Mucosa of descending colon (tissue), 3 donors: ENCODE measurements around the gene PTPRK. TPM values are rescaled to one million over a fixed set of nuclear protein-coding genes. Genes with fewer than 3 reads are reported as not detected.

Source experiments
- ATAC-seq: fragments of 200-7000 bp; cut with Tn5 transposase; one replicate; pipeline ENCODE4 v1.9.1; 2020; ENCODE audit warnings: mild to moderate bottlenecking, moderate library complexity
- DNase-seq, 3 donors: peaks; one replicate each; pipeline ENCODE4 v3.0.0-alpha.2; 2020
- H3K36me3 ChIP-seq: fragments of 200-600 bp; one replicate; pipeline ENCODE4 v1.8.0; 2021; ENCODE audit warnings: low read depth, mild to moderate bottlenecking
- H3K4me1 ChIP-seq: fragments of 200-600 bp; one replicate; pipeline ENCODE4 v1.8.0; 2021; ENCODE audit warnings: low read depth, mild to moderate bottlenecking
- H3K4me3 ChIP-seq: fragments of 200-600 bp; one replicate; pipeline ENCODE4 v1.8.0; 2021; ENCODE audit warnings: mild to moderate bottlenecking
- H3K9me3 ChIP-seq: fragments of 200-600 bp; one replicate; pipeline ENCODE4 v1.8.0; 2021; ENCODE audit warnings: mild to moderate bottlenecking
- CTCF ChIP-seq: fragments of 200-600 bp; IDR thresholded peaks from one replicate; pipeline ENCODE4 v1.8.0; 2022; ENCODE audit warnings: antibody characterized with exemption, mild to moderate bottlenecking
- intact Hi-C, 2 donors: fragments of 100-400 bp; cut with DNase I in 1 of 2; cut with micrococcal nuclease in 1 of 2; formaldehyde crosslinking; loops; one replicate each; pipeline versions ENCODE4 v1.11.0 to v1.11.1; 2022; cut with DNase I, micrococcal nuclease
- total RNA-seq, 3 donors: library from RNA; stranded (reverse); fragmentation: NEBNext Ultra II Directional in 2 of 3; extraction: Animal tissue kit (Norgen Biotek cat#: 25700) in 2 of 3; gene quantifications; one replicate each; pipeline versions ENCODE4 v1.2.1 to v1.2.4, GENCODE V29; 2021 to 2023
- donor health status: DM: no; HTN: no; CAD: no; lungs with moderate emphysema.
- donor health status: DM: no; HTN: no; CAD: no.
- donor health status: DM: no; HTN: yes; CAD: no.

Gene PTPRK
- total RNA-seq, 3 donors from 2014 or later, result 75.9 to 159 (median 86.7) TPM

DNA sequence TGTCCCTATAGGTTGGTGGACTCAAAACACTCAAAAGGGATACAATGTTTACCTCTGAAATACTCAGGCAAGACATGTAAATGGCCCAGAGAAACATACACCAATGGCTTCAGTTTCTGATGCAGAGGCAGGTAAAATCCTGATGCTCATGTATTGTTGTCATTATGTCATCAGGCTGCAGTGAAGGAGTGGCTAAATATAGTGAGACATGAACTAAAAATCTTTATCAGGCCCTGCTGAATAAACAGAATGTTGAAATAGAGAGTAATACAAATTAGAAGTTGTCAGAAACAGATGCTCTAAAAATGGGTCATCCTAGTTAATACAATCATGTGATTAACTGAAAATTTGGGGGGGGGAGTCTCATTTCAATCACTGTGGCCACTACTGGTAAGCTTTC, 20.4 kb downstream of the PTPRK start:
- no peak for TF ChIP-seq CTCF
- H3K36me3 ChIP-seq, result no peaks in the 10 kb centered on the region
- intact Hi-C loops, result no loop called here
- H3K9me3 ChIP-seq, result no peaks in the 10 kb centered on the region
- no peak overlapping the region for H3K4me3 ChIP-seq
- H3K4me1 ChIP-seq, result peaks cover 59% of the 10 kb centered on the region
- ATAC-seq, result peak; percentile 58
- peak in 1 of 3 donors; percentile 30 for DNase-seq

- Histone ChIP-seq H3K9me3 (no peaks in the 10 kb centered on the region), H3K4me3 (no peak overlapping the region), H3K4me1 (peaks cover 59% of the 10 kb centered on the region), H3K36me3 (no peaks in the 10 kb centered on the region)
- TF ChIP-seq CTCF, result no peak
- intact Hi-C loops, result no loop called here
- ATAC-seq (peak; percentile 86), DNase-seq (no peak)
Observed at GRCh38 chr6:128499079-128499731, 21.2 kb downstream of the PTPRK start.

GRCh38 chr6:128498234-128498633, 22.2 kb downstream of the PTPRK start:
- Histone ChIP-seq H3K36me3 (no peaks in the 10 kb centered on the region), H3K4me1 (peaks cover 55% of the 10 kb centered on the region), H3K4me3 (no peak overlapping the region), H3K9me3 (no peaks in the 10 kb centered on the region)
- DNase-seq, result no peak
- no peak for TF ChIP-seq CTCF
- intact Hi-C loops, result no loop called here
- no peak for ATAC-seq

- Histone ChIP-seq H3K4me1 (peaks cover 70% of the 10 kb centered on the region), H3K9me3 (no peaks in the 10 kb centered on the region), H3K4me3 (no peak overlapping the region), H3K36me3 (no peaks in the 10 kb centered on the region)
- TF ChIP-seq CTCF, result no peak
- intact Hi-C loops, result no loop called here
- ATAC-seq (no peak), DNase-seq (no peak)
Observed at GRCh38 chr6:128495536-128496333, 24.7 kb downstream of the PTPRK start.

DNA sequence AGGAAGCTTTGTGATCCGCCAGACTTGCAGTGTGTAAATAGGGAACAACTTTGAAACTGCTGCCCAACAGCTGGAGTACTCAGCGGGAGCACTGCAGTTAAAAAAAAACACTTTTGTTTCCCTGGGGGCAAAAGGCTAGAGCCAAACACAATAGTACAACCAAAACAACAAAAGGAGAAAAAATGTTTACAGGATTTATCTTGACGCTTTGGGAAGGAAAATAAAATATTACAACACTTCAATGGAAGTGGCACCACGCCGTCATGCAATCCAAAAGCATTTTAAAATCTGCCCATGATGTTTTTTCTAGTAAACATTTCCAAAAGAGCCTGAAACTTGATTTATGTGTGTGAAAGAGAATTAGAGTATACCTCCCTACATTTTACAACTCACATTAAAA, 26.0 kb downstream of the PTPRK start:
- intact Hi-C loops, result no loop called here
- peak; percentile 25 for ATAC-seq
- no peak for TF ChIP-seq CTCF
- Histone ChIP-seq H3K4me3 (no peak overlapping the region), H3K9me3 (no peaks in the 10 kb centered on the region), H3K4me1 (peaks cover 59% of the 10 kb centered on the region), H3K36me3 (no peaks in the 10 kb centered on the region)
- DNase-seq, result no peak
